ENCODE data around the gene CYTH2.

Gene CYTH2, protein sequence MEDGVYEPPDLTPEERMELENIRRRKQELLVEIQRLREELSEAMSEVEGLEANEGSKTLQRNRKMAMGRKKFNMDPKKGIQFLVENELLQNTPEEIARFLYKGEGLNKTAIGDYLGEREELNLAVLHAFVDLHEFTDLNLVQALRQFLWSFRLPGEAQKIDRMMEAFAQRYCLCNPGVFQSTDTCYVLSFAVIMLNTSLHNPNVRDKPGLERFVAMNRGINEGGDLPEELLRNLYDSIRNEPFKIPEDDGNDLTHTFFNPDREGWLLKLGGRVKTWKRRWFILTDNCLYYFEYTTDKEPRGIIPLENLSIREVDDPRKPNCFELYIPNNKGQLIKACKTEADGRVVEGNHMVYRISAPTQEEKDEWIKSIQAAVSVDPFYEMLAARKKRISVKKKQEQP

GRCh38 chr19:48469289-48469881 is at the start of gene CYTH2:
Gene CYTH2 (plus strand): TSS chr19:48469369. CDS start chr19:48469508, 139 bp downstream.
- peak; percentile 86 for DNase-seq

DNA sequence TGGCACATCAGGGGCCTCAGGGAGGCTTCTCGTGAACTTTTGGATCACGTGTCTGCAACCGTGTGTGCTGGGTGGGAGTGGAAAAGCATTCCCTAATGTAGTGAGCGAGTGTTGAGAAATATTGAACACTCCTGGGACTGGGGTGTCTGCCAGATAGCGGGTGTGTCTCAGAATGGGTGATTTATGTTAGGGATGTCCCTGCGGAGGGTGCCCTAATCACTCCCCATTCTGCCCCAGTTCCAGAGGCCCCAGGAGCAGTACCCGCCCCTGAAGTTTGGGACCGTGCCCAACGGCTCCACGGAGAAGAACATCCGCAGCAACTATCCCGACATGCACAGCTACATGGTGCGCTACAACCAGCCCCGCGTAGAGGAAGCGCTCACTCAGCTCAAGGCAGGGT is 47.6 kb upstream of the CYTH2 start:
- DNase-seq, result no peak

GRCh38 chr19:48424694-48425219 is 44.4 kb upstream of the CYTH2 start:
- DNase-seq, result no peak

DNA sequence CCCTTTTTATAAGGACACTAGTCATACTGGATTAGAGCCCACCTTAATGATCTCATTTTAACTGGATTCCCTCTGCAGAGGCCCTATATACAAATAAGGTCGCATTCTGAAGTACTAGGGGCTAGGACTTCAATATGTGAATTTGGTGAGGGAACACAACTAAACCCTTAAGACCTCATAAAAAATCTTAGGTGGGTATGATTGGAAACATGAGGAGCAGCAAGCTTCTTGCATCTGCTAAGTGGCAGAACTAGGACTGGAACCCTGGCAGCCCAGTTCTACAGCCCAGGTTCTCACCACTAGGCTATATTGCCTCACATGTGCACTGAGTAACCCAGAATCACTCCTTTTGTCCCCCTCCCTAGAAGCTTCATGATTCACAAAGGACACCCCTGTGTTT is 40.5 kb upstream of the CYTH2 start:
- no peak for DNase-seq

GRCh38 chr19:48433337-48433736 is 35.8 kb upstream of the CYTH2 start:
- DNase-seq, result no peak

- no peak for DNase-seq
These were observed 32.6 kb upstream of the CYTH2 start for GRCh38 chr19:48436586-48436985.

DNA sequence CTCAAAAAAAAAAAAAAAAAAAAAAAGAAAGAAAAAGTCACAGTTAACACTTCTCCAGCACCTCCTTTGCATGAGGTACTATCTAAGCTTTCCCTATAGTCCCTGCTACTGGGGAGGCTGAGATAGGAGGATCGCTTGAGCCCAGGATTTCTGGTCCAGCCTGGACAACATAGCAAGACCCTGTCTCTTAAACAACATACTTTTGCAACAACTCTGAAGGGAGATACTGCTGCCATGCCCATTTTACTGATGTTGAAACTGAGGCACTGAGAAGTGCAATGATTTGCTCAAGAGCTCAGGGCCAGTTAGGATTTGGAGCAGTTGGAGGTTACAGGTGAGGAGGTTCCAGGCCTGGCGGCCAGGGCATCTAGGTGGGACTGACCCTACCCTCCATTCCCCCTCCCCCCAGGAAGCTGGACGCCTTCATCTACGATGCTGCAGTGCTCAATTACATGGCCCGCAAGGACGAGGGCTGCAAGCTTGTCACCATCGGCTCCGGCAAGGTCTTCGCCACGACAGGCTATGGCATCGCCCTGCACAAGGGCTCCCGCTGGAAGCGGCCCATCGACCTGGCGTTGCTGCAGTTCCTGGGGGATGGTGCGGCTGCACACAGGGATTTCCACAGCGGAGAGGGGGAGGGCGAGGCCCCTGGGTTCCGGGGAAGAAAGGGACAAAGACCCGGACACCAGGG is 27.7 kb upstream of the CYTH2 start:
- no peak for DNase-seq

DNA sequence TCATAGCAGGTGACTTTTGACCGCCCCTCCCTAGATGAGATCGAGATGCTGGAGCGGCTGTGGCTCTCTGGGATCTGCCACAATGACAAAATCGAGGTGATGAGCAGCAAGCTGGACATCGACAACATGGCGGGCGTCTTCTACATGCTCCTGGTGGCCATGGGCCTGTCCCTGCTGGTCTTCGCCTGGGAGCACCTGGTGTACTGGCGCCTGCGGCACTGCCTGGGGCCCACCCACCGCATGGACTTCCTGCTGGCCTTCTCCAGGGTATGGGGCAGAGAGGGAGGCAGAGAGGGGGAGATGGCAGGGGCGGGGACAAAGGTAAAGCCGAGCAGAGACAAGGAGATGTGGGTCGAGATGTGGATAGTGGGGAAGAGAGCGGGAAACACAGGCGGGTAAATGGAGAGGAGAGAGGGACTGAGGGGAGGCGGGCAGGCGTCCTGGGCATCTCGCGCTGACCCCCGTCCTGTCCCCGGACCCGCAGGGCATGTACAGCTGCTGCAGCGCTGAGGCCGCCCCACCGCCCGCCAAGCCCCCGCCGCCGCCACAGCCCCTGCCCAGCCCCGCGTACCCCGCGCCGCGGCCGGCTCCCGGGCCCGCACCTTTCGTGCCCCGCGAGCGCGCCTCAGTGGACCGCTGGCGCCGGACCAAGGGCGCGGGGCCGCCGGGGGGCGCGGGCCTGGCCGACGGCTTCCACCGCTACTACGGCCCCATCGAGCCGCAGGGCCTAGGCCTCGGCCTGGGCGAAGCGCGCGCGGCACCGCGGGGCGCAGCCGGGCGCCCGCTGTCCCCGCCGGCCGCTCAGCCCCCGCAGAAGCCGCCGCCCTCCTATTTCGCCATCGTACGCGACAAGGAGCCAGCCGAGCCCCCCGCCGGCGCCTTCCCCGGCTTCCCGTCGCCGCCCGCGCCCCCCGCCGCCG is 26.8 kb upstream of the CYTH2 start:
- peak; percentile 13 for DNase-seq

DNA sequence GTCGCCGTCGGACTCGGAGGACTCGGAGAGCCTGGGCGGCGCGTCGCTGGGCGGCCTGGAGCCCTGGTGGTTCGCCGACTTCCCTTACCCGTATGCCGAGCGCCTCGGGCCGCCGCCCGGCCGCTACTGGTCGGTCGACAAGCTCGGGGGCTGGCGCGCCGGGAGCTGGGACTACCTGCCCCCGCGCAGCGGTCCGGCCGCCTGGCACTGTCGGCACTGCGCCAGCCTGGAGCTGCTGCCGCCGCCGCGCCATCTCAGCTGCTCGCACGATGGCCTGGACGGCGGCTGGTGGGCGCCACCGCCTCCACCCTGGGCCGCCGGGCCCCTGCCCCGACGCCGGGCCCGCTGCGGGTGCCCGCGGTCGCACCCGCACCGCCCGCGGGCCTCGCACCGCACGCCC is 25.9 kb upstream of the CYTH2 start:
- peak; percentile 26 for DNase-seq

GRCh38 chr19:48443731-48444128 is 25.4 kb upstream of the CYTH2 start:
- peak; percentile 41 for DNase-seq

DNA sequence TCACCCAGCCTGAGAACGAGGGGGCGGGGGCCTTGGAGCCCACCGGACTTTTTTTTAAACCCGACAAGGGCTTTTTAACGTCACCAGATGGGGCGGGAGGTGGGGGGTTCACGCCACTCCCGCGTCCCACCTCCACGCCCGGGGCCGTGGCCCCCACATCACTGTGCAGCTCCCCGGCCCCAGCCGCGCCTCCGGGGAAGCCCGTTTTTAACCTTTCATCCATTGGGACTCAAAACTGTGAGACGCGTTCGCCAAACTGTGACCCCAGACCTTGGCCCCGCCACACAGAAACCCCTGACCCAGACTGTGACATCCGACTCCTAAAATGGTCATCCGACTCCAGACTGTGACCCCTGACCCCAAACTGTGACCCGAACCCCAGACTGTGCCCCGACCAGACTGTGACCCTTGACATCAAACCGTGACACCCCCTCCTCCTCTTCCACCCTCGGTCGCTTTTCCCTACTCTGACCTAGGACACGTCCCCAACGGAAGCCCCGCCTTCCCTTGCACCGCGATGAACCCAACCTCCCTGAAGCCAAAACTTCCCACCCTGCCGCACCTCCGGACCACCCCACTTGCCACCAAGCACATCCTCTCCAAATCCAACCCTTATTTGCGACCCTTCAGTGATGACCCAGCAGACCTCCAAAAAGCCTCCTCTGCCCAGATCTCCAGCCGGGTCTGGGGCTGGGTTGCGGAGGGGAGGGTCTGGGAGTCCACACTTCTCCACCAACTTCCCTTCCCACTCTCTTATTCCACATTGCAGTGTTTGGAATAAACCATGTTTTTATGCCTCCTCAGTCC is 24.8 kb upstream of the CYTH2 start:
- no peak for DNase-seq

DNA sequence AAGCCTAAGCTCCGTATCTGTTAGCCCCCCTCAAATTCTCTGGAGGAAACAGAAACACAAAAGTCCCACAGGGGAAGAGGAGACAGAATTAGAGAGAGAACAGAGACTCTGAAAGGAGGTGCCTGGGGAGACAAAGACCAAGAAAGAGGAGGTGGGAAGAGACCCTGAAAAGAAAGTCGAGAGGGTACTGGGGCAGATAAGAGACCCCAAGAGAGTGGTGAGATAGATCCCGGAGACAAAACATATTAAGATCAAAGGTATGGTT is 24.3 kb upstream of the CYTH2 start:
- no peak for DNase-seq

GRCh38 chr19:48445256-48445605 is 23.9 kb upstream of the CYTH2 start:
- DNase-seq, result no peak

DNA sequence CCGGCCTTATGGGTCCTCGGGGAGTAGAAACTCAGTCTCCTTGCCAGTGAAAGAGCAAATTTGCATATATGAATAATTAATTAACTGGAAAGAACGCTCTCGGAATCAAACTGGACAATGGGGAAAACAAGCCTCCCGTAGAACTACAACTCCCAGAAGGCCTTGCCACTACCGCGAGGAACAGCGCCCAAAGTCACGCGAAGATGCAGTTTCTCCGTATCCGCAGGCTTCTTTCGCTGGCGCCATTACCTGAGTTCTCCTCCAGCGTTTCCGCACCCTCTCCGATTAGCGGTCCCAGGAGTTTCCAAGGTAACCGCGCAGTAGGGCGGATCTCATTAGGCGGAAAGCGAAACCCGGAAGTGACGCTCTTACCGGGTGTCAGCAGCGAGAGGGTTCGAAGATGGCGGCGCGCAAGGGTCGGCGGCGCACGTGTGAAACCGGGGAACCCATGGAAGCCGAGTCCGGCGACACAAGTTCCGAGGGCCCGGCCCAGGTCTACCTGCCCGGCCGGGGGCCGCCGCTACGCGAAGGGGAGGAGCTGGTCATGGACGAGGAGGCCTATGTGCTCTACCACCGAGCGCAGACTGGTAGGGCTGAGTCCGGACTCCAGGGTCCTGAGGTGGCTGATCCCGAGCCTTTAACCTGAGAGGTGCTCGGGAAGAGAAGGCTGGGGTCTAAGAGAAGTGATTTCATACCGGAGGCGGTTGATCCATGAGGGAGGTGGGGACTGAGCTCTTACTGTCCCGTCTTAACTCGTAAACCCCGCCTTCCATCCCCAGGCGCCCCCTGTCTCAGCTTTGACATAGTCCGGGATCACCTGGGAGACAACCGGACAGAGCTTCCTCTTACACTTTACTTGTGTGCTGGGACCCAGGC is 23.3 kb upstream of the CYTH2 start, which contains the start of gene GRWD1:
Gene GRWD1, plus strand, starts transcription at position 378 of the 876 bp plus-strand sequence. Its CDS starts 23 bp downstream, at position 401.
- peak; percentile 98 for DNase-seq

DNA sequence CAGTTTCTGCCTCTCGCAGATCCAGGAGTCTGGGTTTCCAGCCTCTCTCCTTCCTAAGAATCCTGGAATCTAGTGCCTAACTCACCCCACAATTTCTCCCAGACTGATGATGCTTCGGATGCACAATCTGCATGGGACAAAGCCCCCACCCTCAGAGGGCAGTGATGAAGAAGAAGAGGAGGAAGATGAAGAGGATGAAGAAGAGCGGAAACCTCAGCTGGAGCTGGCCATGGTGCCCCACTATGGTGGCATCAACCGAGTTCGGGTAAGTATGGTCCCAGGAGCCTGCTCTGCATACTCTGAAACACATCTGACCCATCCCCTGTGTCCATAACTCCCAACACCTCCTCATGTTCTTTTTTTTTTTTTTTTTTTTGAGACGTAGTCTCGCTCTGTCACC is 22.6 kb upstream of the CYTH2 start:
- no peak for DNase-seq

GRCh38 chr19:48448563-48448962 is 20.6 kb upstream of the CYTH2 start:
- no peak for DNase-seq

- no peak for DNase-seq
These were observed 18.7 kb upstream of the CYTH2 start for GRCh38 chr19:48450441-48450840.

DNA sequence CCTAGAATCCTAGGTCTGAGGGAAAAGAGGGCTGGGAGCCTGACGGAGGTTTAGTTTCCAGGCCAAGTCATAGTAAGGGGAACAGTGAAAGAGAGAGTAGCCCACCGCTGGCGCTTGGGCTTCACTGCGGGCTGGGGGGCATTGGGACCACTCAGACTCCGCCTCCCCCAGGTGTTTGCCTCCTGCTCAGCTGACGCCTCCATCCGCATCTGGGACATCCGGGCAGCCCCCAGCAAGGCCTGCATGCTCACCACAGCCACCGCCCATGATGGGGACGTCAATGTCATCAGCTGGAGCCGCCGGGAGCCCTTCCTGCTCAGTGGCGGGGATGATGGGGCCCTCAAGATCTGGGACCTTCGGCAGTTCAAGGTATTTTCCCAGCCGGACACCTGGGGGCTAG is 18.3 kb upstream of the CYTH2 start:
- no peak for DNase-seq

DNA sequence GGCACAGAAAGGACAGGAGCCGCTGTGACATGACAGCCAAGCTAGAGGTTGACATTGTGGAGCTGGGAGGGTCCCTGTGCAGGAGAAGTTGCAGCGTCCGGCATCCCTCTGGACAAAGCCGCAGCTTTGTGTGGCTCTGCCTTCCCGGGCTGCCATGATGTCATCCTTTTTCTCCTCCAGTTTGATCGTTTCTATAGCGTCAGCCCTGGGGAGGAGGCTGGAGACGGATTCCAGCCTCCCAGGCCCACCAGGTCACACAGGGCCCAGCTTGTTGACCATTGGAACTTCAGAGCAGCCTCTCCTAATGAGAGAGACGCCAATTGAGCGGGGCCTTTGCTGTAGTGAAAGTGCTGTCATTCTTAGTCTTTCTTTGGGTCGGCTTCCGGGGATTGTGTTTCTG is 17.5 kb upstream of the CYTH2 start:
- DNase-seq, result no peak

- no peak for DNase-seq
These were observed 16.6 kb upstream of the CYTH2 start for GRCh38 chr19:48452289-48453190.

All from eye (tissue), 1 donor.